ENCODE data around the gene IFFO2. TPM values are rescaled to one million over a fixed set of nuclear protein-coding genes. Genes with fewer than 3 reads are reported as not detected.

Gene IFFO2
- total and polyA plus RNA-seq, 2 of the 8 experiments (the other 6 are each of a cell fraction or from before 2014, with no cell fraction given), result 6.6 to 10.4 TPM

- FAIRE-seq, result no peak
These were observed 57.9 kb downstream of the IFFO2 start for GRCh38 chr1:18898567-18898966.

More at GRCh38 chr1:18898567-18898966, 57.9 kb downstream of the IFFO2 start:
- Histone ChIP-seq H3K9me3 (ENCODE audit: insufficient read depth in 2 of 2, low read depth in 1 of 2, low read length in 1 of 2) (no peaks in the 10 kb centered on the region), H4K20me1 (replicated peaks in 1 of 2; ENCODE audit: control insufficient read depth in 1 of 2, insufficient read depth in 2 of 2, low read length in 2 of 2) (peaks cover 2 to 7% of the 10 kb centered on the region in 2 experiments), H3K14ac (ENCODE audit: insufficient read length) (no peak overlapping the region), H4K91ac (replicated peaks; ENCODE audit: insufficient read length, low read length) (no peak overlapping the region), H3K79me1 (ENCODE audit: low read depth, low read length) (peaks cover 5% of the 10 kb centered on the region), H2BK5ac (ENCODE audit: low read depth, low read length) (no peak overlapping the region), H4K8ac (ENCODE audit: extremely low read depth, insufficient read depth, low read length) (no peak overlapping the region), H3K4me1 (replicated peaks in 1 of 4; ENCODE audit: control insufficient read depth in 3 of 4, insufficient read depth in 4 of 4, low read length in 3 of 4) (peaks cover 0 to 3% (median 1%) of the 10 kb centered on the region in 4 experiments; a peak in 5 of 7 replicates), H3K56ac (replicated peaks; ENCODE audit: insufficient read length, low read depth, low read length) (no peak overlapping the region), H3K23me2 (ENCODE audit: low read depth, low read length) (peaks cover 6% of the 10 kb centered on the region; the same call in 1 of the 2 replicates), H2AK5ac (ENCODE audit: low read depth, low read length) (no peak overlapping the region), H3K4ac (replicated peaks; ENCODE audit: insufficient read length, low read depth, low read length) (no peak overlapping the region), H3K79me2 (ENCODE audit: control insufficient read depth in 1 of 2, insufficient read depth in 2 of 2, low read length in 2 of 2) (no peaks in the 10 kb centered on the region), H3K23ac (ENCODE audit: insufficient read length) (no peak overlapping the region), H3K36me3 (ENCODE audit: control insufficient read depth in 2 of 4, insufficient read depth in 4 of 4, low read length in 3 of 4) (no peaks in the 10 kb centered on the region), H3K4me3 (ENCODE audit: extremely low read depth in 1 of 4, insufficient read depth in 2 of 4, low read depth in 3 of 4, low read length in 4 of 4) (no peak overlapping the region), H2BK15ac (ENCODE audit: low read length) (no peak overlapping the region), H3K27me3 (replicated peaks in 1 of 4; ENCODE audit: control insufficient read depth in 3 of 4, extremely low read depth in 1 of 4, insufficient read depth in 3 of 4, low read length in 3 of 4) (peaks cover 0 to under 1% (median 0%) of the 10 kb centered on the region in 4 experiments; a peak in 4 of 7 replicates), H3K27ac (ENCODE audit: low read depth, low read length) (no peak overlapping the region), H3K18ac (ENCODE audit: extremely low read depth, low read length) (no peak overlapping the region), H3K9ac (replicated peaks in 1 of 4; ENCODE audit: extremely low read depth in 1 of 4, low read depth in 3 of 4, low read length in 3 of 4) (no peak overlapping the region), H2BK12ac (ENCODE audit: low read depth, low read length) (no peak overlapping the region), H4K5ac (ENCODE audit: insufficient read length, low read depth, low read length) (no peak overlapping the region), H2BK20ac (ENCODE audit: low read length) (no peak overlapping the region), H2BK120ac (replicated peaks; ENCODE audit: low read depth, low read length) (no peak overlapping the region), H3K4me2 (ENCODE audit: insufficient read depth in 1 of 2, low read depth in 2 of 2, low read length in 2 of 2) (no peak overlapping the region), H2AFZ (ENCODE audit: low read length) (no peak overlapping the region)
- POLR2A ChIA-PET (ENCODE audit: partially characterized antibody), result interaction anchor here (1.5 kb wide), 1 partner anchor 284 kb away, joined by 3 read pairs; no protein-coding TSS in a partner anchor
- CTCF ChIA-PET (ENCODE audit: partially characterized antibody), result interaction anchor here (1.9 to 5.1 kb wide), 4 partner anchors 9 to 15 kb away, joined by 12 to 31 read pairs (median 14); no protein-coding TSS in a partner anchor
- WGBS, 2 experiments (ENCODE audit: extremely low coverage in 1 of 2, insufficient coverage in 1 of 2, insufficient read length in 1 of 2, insufficient replicate concordance in 2 of 2, low coverage in 1 of 2, low lambda C conversion rate in 2 of 2, missing lambda C conversion rate in 1 of 2), result 94% methylated on average over 8 of the region's 8 CpGs; no CpG with 5 or more reads in 1 of the 2 experiments
- TF ChIP-seq BRCA1 (IDR thresholded peaks at IDR 0.05; ENCODE audit: low read depth, low read length) (no peak), USF2 (IDR thresholded peaks at IDR 0.05; ENCODE audit: low read length) (no peak), EGR1 (IDR thresholded peaks at IDR 0.05; ENCODE audit: borderline replicate concordance, low read depth, low read length) (no peak), PHF8 (conservative IDR thresholded peaks at IDR 0.05; ENCODE audit: low read depth, low read length) (no peak), BCL11A (IDR thresholded peaks at IDR 0.05; ENCODE audit: low read depth in 2 of 2, low read length in 2 of 2) (no peak), TBP (IDR thresholded peaks at IDR 0.05; ENCODE audit: low read depth, low read length) (no peak), JUN (IDR thresholded peaks at IDR 0.05; ENCODE audit: low read depth, low read length) (no peak), RNF2 (IDR thresholded peaks at IDR 0.05; ENCODE audit: borderline replicate concordance, low read depth, low read length, missing control alignments, poor library complexity, severe bottlenecking) (no peak), CHD1 (IDR thresholded peaks at IDR 0.05; ENCODE audit: low read depth, low read length) (no peak), RFX5 (IDR thresholded peaks at IDR 0.05; ENCODE audit: borderline replicate concordance, low read depth, low read length) (no peak), SIX5 (IDR thresholded peaks at IDR 0.05; ENCODE audit: low read depth, low read length) (no peak), SUZ12 (IDR thresholded peaks at IDR 0.05; ENCODE audit: low read length) (no peak), RBBP5 (IDR thresholded peaks at IDR 0.05; ENCODE audit: borderline replicate concordance, low read depth, low read length) (no peak)
- no peak for DNase-seq (ENCODE audit: low read depth in 1 of 2, low spot score in 2 of 2)
